SIG-M5 treated with dmso at 0.1 percent for 504 hours (cell line): Measurements from ENCODE around the gene HORMAD2.

Experiments used
- DNase-seq: peaks from one replicate; lab custom pipeline; 2025; ENCODE audit not compliant: unreplicated experiment; lab: John Stamatoyannopoulos, UW

HORMAD2 gene

GRCh38 chr22:30104501-30105156 is 24.4 kb downstream of the HORMAD2 start:
- no peak for DNase-seq

GRCh38 chr22:30105483-30105882 is 25.2 kb downstream of the HORMAD2 start:
- no peak for DNase-seq

GRCh38 chr22:30113494-30113893 is 33.2 kb downstream of the HORMAD2 start:
- no peak for DNase-seq

GRCh38 chr22:30114361-30114760 is 34.1 kb downstream of the HORMAD2 start:
- DNase-seq = no peak

GRCh38 chr22:30115705-30116104 is 35.4 kb downstream of the HORMAD2 start:
- no peak for DNase-seq

- no peak for DNase-seq
Measured at GRCh38 chr22:30116362-30117117, 36.3 kb downstream of the HORMAD2 start.

GRCh38 chr22:30117256-30117655 is 37.0 kb downstream of the HORMAD2 start:
- DNase-seq = no peak

GRCh38 chr22:30118291-30118690 is 38.0 kb downstream of the HORMAD2 start:
- DNase-seq = no peak

GRCh38 chr22:30121960-30122359 is 41.7 kb downstream of the HORMAD2 start:
- no peak for DNase-seq

GRCh38 chr22:30123463-30123862 is 43.2 kb downstream of the HORMAD2 start:
- no peak for DNase-seq

GRCh38 chr22:30127749-30128166 is 47.5 kb downstream of the HORMAD2 start:
- DNase-seq = peak; percentile 38

- no peak for DNase-seq
Measured at GRCh38 chr22:30128511-30128910, 48.2 kb downstream of the HORMAD2 start.

- no peak for DNase-seq
Measured at GRCh38 chr22:30129636-30130035, 49.4 kb downstream of the HORMAD2 start.

GRCh38 chr22:30132290-30132996 is 52.2 kb downstream of the HORMAD2 start:
- DNase-seq = no peak

GRCh38 chr22:30140414-30140813 is 60.1 kb downstream of the HORMAD2 start:
- DNase-seq = no peak

GRCh38 chr22:30143265-30143664 is 63.0 kb downstream of the HORMAD2 start:
- no peak for DNase-seq

GRCh38 chr22:30144391-30144790 is 64.1 kb downstream of the HORMAD2 start:
- DNase-seq = no peak

GRCh38 chr22:30150212-30150611 is 69.9 kb downstream of the HORMAD2 start:
- DNase-seq = no peak

- DNase-seq = no peak
Measured at GRCh38 chr22:30158277-30158676, 78.0 kb downstream of the HORMAD2 start.

GRCh38 chr22:30158744-30159500 is 78.7 kb downstream of the HORMAD2 start:
- no peak for DNase-seq
